Skin of body (tissue), 3 donors: ENCODE results near the gene SRGAP2C. TPM values are rescaled to one million over a fixed set of nuclear protein-coding genes. Genes with fewer than 3 reads are reported as not detected.
"Not testable (repeated sequence)": the region's sequence is repeated elsewhere in the genome, so short reads cannot be mapped to it uniquely, and the experiment has no call there.

Source experiments
- DNase-seq: peaks from one replicate; lab custom pipeline; 2025; lab: John Stamatoyannopoulos, UW
- small RNA-seq: library from RNA; depleted of rRNA; stranded (forward); fragments of <200 nt; gene quantifications from one replicate; pipeline ENCODE3, GENCODE V24; 2014; ENCODE audit warnings: low replicate concordance
- total RNA-seq: library from RNA; depleted of rRNA; stranded (reverse); fragments of >200 nt; gene quantifications from one replicate; pipeline ENCODE4 v1.2.3, GENCODE V29; 2014

The SRGAP2C gene
- total RNA-seq, 1 donor from 2014 or later = 13.4 TPM

DNA sequence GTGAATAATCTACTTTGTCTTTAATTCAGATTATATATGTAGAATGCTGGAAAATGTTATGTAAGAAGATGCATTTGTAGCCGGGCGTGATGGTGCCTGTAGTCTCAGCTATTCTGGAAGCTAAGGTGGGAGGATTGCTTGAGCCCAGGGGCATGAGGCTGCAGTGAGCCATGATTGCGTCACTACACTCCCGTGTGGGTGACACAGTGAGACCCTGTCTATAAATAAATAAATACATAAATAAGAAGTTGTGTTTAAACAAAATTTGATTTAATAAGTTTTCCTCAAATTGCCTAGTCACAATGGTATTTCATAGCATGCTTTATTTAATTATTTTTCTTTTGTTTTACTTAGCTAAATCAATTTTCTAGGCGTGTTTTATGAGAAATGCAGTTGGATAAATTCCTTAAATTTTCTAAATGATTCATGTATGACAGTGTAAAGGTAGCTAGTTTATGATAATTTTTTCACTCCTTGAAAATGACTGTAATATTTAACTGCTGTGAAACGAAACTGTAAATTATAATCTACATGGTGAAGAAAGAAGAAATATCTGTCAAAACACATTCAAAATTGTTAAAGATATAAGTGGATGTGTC, 232.6 kb downstream of the SRGAP2C start:
- no peak for DNase-seq

DNA sequence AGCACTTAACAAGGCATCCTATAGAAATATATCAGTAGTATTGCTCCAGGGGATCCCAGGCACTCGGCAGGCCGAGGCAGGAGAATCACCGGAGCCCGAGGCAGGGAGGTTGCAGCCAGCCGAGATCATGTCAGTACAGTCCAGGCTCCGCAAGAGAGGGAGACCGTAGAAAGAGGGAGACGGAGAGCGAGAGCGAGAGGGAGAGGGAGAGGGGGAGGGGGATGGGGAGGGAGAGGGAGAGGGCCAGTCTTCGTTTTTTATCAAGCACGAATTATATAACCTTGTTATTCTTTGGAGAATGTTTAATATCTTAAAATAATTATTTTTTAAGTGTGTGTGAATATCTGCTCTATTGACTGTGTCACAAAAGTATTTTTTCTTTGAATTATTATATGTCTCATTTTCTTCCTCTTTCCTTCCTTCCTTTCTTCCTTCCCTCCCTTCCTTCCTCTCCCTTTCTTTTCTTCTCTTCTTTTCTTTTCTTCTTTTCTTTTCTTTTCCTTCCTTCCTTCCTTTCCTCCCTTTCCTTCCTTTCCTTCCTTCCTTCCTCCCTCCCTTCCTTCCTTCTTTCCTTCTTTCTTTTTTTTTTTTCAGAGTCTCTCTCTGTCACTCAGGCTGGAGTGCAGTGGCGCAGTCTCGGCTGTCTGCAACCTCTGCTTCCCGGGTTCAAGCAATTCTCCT, 233.7 kb downstream of the SRGAP2C start:
- DNase-seq = no peak

DNA sequence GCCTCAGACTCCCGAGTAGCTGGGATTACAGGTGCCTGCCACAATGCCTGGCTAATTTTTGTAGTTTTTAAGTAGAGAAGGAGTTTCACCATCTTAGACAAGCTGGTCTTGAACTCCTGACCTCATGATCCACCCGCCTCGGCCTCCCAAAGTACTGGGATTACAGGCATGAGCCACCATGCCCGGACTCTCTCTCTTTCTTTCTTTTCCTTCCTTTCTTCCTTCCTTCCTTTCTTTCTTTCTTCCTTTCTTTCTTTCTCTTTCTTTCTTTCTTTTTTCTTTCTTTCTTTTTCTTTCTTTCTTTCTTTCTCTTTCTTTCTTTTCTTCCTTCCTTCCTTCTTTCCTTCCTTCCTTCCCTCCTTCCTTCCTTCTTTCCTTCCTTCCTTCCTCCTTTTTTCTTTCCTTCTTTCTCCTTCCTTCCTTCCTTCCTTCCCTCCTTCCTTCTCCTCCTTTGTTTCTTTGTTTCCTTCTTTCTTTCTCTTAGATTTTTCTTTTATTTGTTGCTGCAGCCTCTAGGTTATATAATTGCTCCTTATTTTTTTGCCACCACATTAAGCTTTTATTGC, 234.4 kb downstream of the SRGAP2C start:
- DNase-seq = not testable (repeated sequence)

DNA sequence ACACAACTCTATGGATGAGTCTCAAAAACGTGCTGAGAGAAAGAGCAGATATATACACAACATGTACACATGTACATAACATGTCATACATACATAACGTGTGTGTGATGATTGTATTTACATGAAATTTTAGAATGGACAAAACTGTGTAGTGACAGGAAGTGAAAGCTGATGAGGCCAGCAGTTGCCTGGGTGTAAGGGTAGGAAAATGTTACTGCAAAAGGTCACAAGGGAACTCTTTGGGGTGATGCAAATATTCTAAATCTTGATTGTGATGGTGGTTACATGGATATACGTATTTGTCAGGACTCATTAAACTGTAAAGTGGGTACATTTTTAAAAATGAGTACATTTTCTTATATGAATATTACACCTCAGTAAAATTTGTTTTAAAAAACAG, 236.7 kb downstream of the SRGAP2C start:
- not testable (repeated sequence) for DNase-seq

DNA sequence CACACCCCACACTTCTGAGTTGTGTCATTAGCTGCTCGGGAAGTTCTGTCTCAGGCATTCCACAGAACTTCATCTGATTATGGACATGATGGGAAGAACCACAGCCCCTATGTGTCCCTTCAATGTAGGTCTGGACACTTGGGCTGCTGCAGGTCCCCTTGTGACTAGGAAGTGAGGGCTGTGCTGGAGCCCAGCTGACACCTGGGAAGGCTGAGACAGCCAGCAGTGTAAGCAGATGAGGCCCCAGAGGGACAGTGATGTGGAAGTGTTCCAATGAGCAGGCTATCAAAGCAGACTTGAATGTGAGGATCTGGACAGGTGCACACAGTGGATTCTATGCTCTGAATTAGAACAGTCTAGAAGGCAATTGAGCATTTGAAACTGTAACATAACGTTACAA, 239.2 kb downstream of the SRGAP2C start:
- not testable (repeated sequence) for DNase-seq

DNA sequence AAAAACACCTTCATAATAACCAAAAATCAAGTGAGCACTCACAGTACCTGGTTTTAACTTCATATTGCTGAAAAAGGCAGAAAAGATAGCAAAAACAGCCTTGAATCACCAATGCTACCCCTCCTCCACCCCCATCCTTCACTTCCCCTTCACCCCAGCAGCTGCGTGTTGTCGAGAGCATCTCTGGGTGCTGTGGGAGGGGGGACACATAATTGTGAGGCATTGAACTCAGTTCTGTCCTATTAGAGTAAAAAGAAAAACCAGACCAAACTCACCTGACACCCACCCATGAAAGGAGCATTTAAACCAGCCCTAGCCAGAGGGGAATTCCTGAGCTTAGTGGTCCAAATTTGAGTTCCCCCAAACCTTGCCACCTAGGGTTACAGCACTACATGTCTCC, 248.7 kb downstream of the SRGAP2C start:
- DNase-seq = not testable (repeated sequence)

DNA sequence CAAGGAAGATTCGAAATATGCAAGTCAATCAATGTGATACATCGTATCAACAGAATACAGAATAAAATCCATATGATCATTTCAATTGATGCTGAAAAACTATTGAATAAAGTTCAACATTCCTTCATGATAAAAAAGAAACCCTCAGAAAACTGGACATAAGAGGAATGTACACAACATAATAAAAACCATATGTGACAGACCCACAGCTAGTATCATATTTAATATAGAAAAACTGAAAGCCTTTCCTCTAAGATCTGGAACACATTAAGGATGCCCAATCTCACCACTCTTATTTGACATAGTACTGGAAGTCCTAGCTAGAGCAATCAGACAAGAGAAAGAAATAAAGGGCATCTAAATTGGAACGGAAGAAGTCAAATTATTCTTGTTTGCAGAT, 254.1 kb downstream of the SRGAP2C start:
- DNase-seq = not testable (repeated sequence)

DNA sequence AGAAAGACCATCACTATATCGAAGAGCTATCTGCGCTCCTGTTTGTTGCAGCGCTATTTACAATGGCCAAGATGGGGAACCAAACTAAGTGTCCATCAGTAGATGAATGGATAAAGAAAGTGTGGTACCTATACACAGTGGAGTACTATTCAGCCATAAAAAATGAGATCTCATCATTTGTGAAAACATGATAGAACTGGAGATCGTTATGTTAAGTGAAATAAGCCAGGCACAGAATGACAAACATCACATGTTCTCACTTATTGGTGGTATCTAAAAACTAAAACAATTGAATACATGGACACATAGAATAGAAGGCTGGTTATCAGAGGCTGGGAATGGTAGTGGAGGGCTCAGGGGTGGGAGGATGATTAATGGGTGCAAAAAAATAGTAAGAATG, 256.2 kb downstream of the SRGAP2C start:
- no peak for DNase-seq

Small RNAs within 50 kb of the gene (small RNA-seq; reads per million reads assigned to genes)
- gene AC243994.1 = not detected

Other genes starting within 250 kb of the SRGAP2C start
- gene FAM72B, start 635 bp upstream of the SRGAP2C start, total RNA-seq = 2.6 TPM